SH-SY5Y (cell line): ENCODE results near the gene ENOX1.

Experiments
- GATA2 ChIP-seq: IDR thresholded peaks from 2 replicates; pipeline ENCODE4 v1.6.1; 2011; ENCODE audit warnings: mild to moderate bottlenecking, low read depth, low read length
- GATA3 ChIP-seq: IDR thresholded peaks from 2 replicates; pipeline ENCODE4 v1.6.1; 2011; ENCODE audit warnings: low read depth, mild to moderate bottlenecking, low read length, moderate library complexity

- no peak for TF ChIP-seq GATA3
- TF ChIP-seq GATA2: no peak
Measured at GRCh38 chr13:43629691-43630480, 156.9 kb downstream of the ENOX1 start.
